ENCODE results near the gene ATP11A.

Gene ATP11A

GRCh38 chr13:112930192-112930591 is 240.4 kb downstream of the ATP11A start:
- DNase-seq (ENCODE audit: low read depth), result no peak

GRCh38 chr13:112931028-112931934 is 241.4 kb downstream of the ATP11A start:
- peak; percentile 65 for DNase-seq (ENCODE audit: low read depth)

GRCh38 chr13:112932971-112933370 is 243.1 kb downstream of the ATP11A start:
- no peak for DNase-seq (ENCODE audit: low read depth)

GRCh38 chr13:112933649-112934048 is 243.8 kb downstream of the ATP11A start:
- DNase-seq (ENCODE audit: low read depth), result no peak

- DNase-seq (ENCODE audit: low read depth), result no peak
These were observed 244.2 kb downstream of the ATP11A start for GRCh38 chr13:112934078-112934477.
